ENCODE data around the gene RGS5. TPM values are rescaled to one million over a fixed set of nuclear protein-coding genes. Genes with fewer than 3 reads are reported as not detected.
A peak's percentile ranks its signal among the peaks of the same experiment; 100 is the strongest.

Gene RGS5
- total and polyA plus RNA-seq, 4 donors = 4.6 to 12.7 (median 7.4) TPM

GRCh38 chr1:163163163-163163562 lies 39.6 kb downstream of the RGS5 start:
- 75% methylated on average over 4 of the region's 4 CpGs for WGBS
- Histone ChIP-seq H3K36me3 (ENCODE audit: control insufficient read depth in 4 of 4, insufficient read depth in 3 of 4, low read depth in 1 of 4, low read length in 3 of 4) (peaks cover 0 to 2% (median 0%) of the 10 kb centered on the region in 4 donors), H3K4me1 (ENCODE audit: control insufficient read depth in 4 of 4, insufficient read depth in 4 of 4, low read length in 3 of 4) (no peaks in the 10 kb centered on the region), H3K9me3 (ENCODE audit: control insufficient read depth in 4 of 4, low read length in 3 of 4) (no peaks in the 10 kb centered on the region), H3K27ac (ENCODE audit: low read depth in 1 of 2, low read length in 2 of 2) (no peak overlapping the region), H3K9ac (ENCODE audit: low read depth in 1 of 2, low read length in 2 of 2) (no peak overlapping the region), H3K4me3 (ENCODE audit: low read depth in 1 of 3, low read length in 3 of 3) (no peak overlapping the region), H3K27me3 (ENCODE audit: control insufficient read depth in 4 of 4, insufficient read depth in 4 of 4, low read length in 3 of 4) (no peaks in the 10 kb centered on the region)
- TF ChIP-seq, protein P1, sequence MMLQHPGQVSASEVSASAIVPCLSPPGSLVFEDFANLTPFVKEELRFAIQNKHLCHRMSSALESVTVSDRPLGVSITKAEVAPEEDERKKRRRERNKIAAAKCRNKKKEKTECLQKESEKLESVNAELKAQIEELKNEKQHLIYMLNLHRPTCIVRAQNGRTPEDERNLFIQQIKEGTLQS (IDR thresholded peaks at IDR 0.05) = no peak
- no peak for DNase-seq (ENCODE audit: low spot score)

GRCh38 chr1:163162381-163162914 lies 40.3 kb downstream of the RGS5 start:
- WGBS = 79% methylated on average over 6 of the region's 6 CpGs

DNA sequence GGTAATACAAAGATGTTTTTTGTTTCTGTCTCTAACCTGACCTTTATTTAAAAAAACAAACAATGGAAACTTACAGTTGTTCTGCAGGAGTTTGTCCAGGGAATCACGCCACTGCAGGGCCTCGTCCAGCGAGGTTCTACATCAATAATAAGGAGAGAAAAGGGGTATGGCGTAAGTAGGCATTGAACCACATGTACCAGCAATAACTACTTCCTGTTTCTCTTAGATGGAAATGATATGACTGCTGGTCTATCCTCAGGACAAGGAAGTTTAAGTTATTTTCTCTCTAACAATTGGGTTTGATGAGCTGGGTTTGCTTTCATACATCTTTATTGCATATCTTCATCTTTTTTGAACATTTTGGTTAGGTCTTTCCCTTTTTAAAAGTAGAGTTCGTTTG lies 40.9 kb downstream of the RGS5 start:
- TF ChIP-seq EGR1 (IDR thresholded peaks at IDR 0.05; ENCODE audit: low read depth in 2 of 2) (no peak), GABPA (IDR thresholded peaks at IDR 0.05 in 1 of 2, conservative IDR thresholded peaks at IDR 0.05 in 1 of 2) (no peak), SP1 (IDR thresholded peaks at IDR 0.05) (no peak), HNF4A (conservative IDR thresholded peaks at IDR 0.05) (no peak), TAF1 (conservative IDR thresholded peaks at IDR 0.05) (no peak), FOXA2 (IDR thresholded peaks at IDR 0.05) (no peak), JUND (IDR thresholded peaks at IDR 0.05) (no peak), NR2F2 (IDR thresholded peaks at IDR 0.05) (no peak), HNF4G (IDR thresholded peaks at IDR 0.05) (no peak), REST (IDR thresholded peaks at IDR 0.05) (no peak), RAD21 (IDR thresholded peaks at IDR 0.05) (no peak)
- TF ChIP-seq, protein P2, sequence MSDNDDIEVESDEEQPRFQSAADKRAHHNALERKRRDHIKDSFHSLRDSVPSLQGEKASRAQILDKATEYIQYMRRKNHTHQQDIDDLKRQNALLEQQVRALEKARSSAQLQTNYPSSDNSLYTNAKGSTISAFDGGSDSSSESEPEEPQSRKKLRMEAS (IDR thresholded peaks at IDR 0.05) = no peak
- WGBS = 87% methylated on average over 5 of the region's 5 CpGs
- no peak overlapping the region for H3K27ac ChIP-seq (ENCODE audit: low read depth in 1 of 2, low read length in 2 of 2)
- H3K36me3 ChIP-seq (ENCODE audit: control insufficient read depth in 4 of 4, insufficient read depth in 3 of 4, low read depth in 1 of 4, low read length in 3 of 4) = no peaks in the 10 kb centered on the region
- H3K4me3 ChIP-seq (ENCODE audit: low read depth in 1 of 3, low read length in 3 of 3) = no peak overlapping the region
- no peaks in the 10 kb centered on the region for H3K9me3 ChIP-seq (ENCODE audit: control insufficient read depth in 4 of 4, low read length in 3 of 4)
- H3K27me3 ChIP-seq (ENCODE audit: control insufficient read depth in 4 of 4, insufficient read depth in 4 of 4, low read length in 3 of 4) = no peaks in the 10 kb centered on the region
- H3K9ac ChIP-seq (ENCODE audit: low read depth in 1 of 2, low read length in 2 of 2) = no peak overlapping the region
- DNase-seq (ENCODE audit: low spot score) = no peak
- no peaks in the 10 kb centered on the region for H3K4me1 ChIP-seq (ENCODE audit: control insufficient read depth in 4 of 4, insufficient read depth in 4 of 4, low read length in 3 of 4)

More at GRCh38 chr1:163162381-163162914, 40.3 kb downstream of the RGS5 start:
- no peaks in the 10 kb centered on the region for H3K36me3 ChIP-seq (ENCODE audit: control insufficient read depth in 4 of 4, insufficient read depth in 3 of 4, low read depth in 1 of 4, low read length in 3 of 4)
- no peak overlapping the region for H3K27ac ChIP-seq (ENCODE audit: low read depth in 1 of 2, low read length in 2 of 2)
- no peak overlapping the region for H3K4me3 ChIP-seq (ENCODE audit: low read depth in 1 of 3, low read length in 3 of 3)
- TF ChIP-seq YY1 (IDR thresholded peaks at IDR 0.05) (peak; percentile 19), REST (IDR thresholded peaks at IDR 0.05) (no peak)
- H3K9ac ChIP-seq (ENCODE audit: low read depth in 1 of 2, low read length in 2 of 2) = no peak overlapping the region
- no peak for DNase-seq (ENCODE audit: low spot score)
- H3K27me3 ChIP-seq (ENCODE audit: control insufficient read depth in 4 of 4, insufficient read depth in 4 of 4, low read length in 3 of 4) = no peaks in the 10 kb centered on the region
- no peaks in the 10 kb centered on the region for H3K4me1 ChIP-seq (ENCODE audit: control insufficient read depth in 4 of 4, insufficient read depth in 4 of 4, low read length in 3 of 4)
- no peaks in the 10 kb centered on the region for H3K9me3 ChIP-seq (ENCODE audit: control insufficient read depth in 4 of 4, low read length in 3 of 4)

All from liver (tissue), 9 donors.